DMS114 treated with DMSO at 0.1 percent for 48 hours (cell line): ENCODE results near the gene MALAT1.
A peak's percentile ranks its signal among the peaks of the same experiment; 100 is the strongest.

Experiments used
- DNase-seq: peaks from one replicate; lab custom pipeline; 2025; ENCODE audit not compliant: unreplicated experiment; lab: John Stamatoyannopoulos, UW

The MALAT1 gene

DNA sequence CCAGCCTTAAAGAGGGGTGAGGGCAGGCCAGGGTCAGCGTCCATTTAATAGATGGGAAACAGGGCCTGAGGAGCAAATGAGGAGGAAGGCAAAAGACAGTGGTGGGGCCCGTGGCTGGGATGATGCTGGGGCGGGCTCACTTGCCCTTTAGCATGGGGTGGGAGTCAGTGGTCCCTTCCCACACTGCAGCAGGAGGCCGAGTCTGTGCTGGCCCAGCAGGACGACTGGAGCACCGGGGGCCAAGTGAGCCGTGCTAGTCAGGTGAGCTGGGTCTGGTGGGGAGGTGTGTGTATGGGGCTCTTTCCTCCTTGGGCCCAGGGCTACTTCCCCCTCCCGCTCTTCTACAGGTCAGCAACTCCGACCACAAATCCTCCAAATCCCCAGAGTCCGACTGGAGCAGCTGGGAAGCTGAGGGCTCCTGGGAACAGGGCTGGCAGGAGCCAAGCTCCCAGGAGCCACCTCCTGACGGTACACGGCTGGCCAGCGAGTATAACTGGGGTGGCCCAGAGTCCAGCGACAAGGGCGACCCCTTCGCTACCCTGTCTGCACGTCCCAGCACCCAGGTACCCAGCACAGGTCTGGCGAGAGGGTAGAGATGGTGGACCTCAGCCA lies 38.9 kb downstream of the MALAT1 start:
- DNase-seq = no peak

DNA sequence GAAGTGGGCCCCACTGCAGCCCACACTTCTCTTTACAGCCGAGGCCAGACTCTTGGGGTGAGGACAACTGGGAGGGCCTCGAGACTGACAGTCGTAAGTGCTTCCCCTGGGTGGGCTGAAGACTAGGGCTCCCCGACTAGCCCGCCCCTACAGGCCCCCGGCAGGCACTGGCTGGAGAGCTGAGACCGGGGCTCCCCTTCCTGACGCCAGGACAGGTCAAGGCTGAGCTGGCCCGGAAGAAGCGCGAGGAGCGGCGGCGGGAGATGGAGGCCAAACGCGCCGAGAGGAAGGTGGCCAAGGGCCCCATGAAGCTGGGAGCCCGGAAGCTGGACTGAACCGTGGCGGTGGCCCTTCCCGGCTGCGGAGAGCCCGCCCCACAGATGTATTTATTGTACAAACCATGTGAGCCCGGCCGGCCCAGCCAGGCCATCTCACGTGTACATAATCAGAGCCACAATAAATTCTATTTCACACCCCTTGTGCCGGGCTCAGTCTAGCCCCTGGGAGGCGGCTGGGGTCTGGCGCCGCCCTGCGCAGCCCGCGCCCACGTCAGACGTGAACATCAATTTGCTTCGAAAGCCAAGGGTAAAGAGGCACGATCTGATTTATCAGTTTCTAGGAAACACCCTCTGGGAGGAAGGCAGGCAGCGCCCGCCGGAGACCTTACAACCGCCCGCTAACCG lies 39.5 kb downstream of the MALAT1 start:
- DNase-seq = no peak

GRCh38 chr11:65538915-65539743 lies 40.3 kb downstream of the MALAT1 start:
- no peak for DNase-seq

DNA sequence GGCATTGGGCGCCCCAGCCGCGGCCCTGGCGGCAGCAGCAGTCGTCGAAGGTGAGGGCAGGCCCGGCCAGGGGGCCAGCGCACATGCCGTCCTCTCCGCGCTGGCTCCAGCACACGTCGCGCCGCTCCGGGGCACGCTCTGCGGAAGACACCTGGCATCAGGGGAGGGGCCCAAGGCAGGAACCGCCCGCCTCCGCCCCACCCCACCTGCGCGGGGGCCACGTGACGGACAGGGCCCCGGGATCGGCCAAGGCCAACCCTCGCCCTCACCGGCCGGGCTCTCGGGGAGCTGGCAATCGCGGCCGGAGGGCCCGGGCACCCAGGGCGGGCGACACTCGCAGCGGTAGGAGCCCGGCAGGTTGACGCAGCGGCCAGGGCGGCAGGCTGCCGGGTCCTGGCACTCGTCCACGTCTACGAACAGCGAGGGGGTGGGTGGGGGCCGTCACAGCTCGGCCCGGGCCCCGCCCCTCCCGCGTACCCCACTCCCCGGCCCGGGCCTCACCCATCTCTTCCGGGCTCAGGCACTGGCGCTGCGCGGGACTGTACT lies 41.0 kb downstream of the MALAT1 start:
- DNase-seq = no peak

GRCh38 chr11:65540290-65541092 lies 41.6 kb downstream of the MALAT1 start:
- DNase-seq = peak; percentile 59

GRCh38 chr11:65541093-65541982 lies 42.5 kb downstream of the MALAT1 start:
- DNase-seq = no peak

DNA sequence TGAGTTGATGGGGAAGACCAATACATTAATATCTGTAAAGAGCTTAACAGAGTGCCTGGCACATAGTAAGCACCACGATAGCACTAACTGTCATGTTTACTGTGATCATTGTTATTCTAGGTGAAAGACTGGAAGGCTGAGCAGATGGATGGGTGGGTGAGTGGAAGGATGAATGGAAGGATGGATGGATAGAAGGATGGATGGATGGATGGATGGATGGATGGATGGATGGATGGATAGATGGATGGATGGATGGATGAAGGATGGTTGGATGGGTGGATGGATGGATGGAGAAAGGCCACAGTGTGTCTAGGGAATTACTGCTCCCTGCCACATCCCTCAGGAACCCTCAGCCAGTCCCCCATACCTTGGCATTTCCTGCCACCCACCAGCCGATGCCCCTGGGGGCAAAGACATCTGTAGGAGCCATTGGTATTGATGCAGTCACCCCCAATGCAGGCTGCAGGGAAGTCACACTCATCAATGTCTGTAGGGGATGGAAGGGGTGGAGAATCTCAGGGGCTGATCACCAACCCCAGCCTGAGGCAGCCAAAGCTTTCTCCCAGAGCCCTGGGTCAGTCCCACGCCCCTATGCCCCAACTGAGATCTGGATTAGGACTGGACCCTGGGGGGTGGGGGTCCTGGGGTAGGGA lies 44.0 kb downstream of the MALAT1 start:
- no peak for DNase-seq

DNA sequence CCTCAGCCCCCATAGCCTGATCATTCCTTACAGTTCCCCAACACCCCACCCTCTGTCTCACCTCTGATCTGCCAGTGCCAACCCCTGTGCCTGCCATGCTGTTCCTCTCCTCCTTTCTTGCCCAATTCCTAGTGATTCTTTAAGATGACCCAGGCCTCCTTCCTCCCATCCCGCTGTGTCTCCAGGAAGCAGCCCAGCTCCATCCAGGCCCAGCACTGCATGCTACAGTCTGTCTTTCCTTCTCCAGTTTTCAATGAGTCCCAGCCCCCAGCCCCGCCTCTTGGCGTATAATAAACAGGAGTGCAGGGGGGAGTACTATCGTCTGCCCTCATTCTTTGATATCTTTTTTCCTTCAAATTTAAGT lies 47.0 kb downstream of the MALAT1 start:
- no peak for DNase-seq

DNA sequence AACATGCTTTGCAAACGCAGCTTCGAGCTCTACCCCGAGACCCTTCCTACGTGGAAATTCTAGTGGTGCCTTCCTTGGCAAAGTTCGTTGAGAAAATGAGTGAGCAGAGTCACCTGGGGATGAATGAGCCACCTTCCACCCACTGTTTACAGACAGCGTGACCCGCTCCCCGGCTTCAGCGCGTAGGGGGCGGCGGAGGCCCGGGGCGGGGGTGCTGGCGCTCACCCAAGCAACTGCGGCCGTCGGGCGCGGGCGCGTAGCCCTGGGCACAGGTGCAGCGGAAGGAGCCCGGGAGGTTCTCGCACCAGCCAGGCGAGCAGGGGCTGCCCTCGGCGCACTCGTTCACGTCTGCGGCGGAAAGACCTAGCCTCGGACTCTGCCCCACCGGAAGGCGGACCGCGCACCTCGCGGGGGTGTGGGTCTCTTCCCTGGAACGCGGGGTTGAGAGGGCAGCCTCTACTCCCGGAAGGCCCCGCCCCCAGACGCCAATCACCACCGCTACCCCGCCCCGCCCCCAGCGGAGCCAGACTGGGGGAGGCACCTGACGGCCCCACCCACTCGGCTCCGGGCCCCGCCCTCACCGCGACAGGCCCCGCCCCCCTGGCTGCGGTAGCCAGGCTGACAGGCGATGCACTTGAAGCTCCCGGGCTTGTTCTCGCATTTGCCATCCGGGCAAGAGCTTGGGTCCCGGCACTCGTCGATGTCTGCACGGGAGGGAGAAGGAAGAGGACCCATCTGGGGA lies 47.5 kb downstream of the MALAT1 start:
- no peak for DNase-seq

- no peak for DNase-seq
Observed at GRCh38 chr11:65547446-65548125, 48.7 kb downstream of the MALAT1 start.

DNA sequence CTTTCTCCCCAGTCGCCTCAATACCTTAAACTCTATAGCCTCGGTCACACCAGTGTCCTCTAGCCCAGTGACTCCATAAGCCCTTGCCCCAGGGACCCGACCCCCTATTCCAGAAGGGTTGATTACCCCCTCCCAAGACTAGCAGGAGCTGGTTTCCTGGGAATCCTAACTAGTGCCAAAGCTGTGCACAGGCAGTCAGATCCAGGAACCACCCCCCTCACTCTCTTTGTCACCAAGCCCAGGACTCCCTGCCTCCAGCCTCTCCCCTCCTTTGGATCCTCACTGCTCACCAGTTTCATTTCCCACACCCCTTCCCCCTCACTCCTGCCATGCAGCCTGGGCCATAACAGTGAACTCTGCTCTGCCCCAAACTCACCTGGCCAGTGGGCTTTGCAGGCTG lies 49.5 kb downstream of the MALAT1 start:
- DNase-seq = no peak

DNA sequence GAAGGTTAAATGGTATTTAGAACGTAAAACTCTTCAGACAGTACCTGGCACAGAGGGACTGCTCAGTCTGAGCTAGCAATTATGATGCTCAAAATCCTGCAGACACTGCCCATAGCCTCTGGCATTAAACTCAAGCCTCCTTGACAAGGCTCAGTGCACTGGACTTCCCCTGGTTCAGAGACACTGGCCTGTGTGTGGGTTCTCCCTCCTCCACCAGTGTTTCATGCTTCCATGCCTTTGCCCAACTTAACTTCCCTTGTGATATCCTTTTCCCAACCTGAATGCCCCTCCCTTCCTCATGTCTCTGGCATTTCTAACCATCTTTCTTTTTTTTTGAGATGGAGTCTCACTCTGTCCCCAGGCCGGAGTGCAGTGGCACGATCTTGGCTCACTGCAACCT lies 50.3 kb downstream of the MALAT1 start:
- no peak for DNase-seq

- no peak for DNase-seq
Observed at GRCh38 chr11:65551572-65552387, 52.9 kb downstream of the MALAT1 start.

DNA sequence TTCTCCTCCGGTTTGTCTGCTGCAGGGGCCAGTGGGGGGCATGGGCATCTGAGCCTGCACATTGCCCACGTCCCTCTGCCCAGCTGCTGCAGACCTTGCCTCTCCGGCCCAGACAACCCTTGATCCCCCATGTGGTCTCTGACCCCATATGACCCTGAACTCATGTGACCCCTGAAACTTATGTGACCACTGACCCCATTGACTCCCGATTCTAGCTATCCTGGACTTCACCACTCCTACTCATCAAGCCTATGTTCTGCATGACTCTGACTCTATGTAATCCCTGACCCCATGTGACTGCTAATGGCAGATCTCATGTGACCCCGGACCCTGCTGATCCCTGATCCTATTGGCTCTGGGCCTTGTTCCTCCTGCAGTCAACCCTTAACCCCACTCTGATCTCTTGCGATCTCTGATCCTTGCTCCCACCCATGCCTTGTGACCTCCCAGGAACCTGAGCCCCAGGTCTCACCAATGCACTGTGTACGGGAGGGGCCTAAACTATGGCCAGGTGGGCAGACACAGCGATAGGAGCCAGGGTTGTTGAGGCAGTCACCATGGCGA lies 53.6 kb downstream of the MALAT1 start:
- no peak for DNase-seq

- DNase-seq = no peak
Observed at GRCh38 chr11:65553301-65554001, 54.6 kb downstream of the MALAT1 start.

DNA sequence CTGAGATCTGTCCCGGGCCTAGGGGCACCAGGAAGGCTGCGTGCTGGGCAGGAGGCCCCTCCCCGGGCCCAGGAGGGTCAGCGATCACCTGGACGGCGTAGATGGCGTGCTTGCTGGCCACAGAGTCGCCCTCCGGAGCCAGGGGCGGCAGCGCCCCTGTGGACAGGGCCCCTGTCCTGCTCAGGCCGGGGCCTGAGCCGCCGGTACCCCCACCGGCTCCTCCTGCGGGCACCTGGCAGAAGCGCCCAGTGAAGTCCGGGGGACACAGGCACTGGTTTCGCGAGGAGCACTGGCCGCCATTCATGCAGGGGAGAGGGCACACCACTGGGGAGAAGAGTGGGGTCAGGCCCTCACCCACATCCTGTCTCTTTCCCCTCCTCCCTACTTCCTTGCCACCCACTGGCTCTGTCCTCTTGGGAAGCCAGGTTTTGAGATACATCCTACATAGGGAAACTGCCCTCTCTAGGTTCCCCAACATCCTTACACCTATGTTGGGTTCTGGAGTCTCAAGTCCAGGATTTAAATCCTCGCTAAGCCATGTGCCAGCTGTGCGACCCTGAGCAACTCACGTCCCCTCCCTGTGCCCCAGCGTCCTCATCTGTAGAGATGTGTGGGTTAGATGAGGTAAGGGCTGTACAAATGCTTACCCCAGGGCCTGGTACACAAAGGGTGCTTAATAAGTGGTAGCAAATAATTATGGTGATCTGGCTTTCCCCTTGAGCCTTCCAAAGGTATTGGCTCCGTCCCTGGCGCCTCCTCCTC lies 55.4 kb downstream of the MALAT1 start:
- no peak for DNase-seq
